ENCODE data around the gene JMJD8. TPM values are rescaled to one million over a fixed set of nuclear protein-coding genes. Genes with fewer than 3 reads are reported as not detected.

JMJD8 gene
- total and polyA plus RNA-seq, 10 of the 15 experiments (the other 5 are each of a cell fraction or from before 2014, with no cell fraction given) = 1.00 to 50.4 (median 30.7) TPM

DNA sequence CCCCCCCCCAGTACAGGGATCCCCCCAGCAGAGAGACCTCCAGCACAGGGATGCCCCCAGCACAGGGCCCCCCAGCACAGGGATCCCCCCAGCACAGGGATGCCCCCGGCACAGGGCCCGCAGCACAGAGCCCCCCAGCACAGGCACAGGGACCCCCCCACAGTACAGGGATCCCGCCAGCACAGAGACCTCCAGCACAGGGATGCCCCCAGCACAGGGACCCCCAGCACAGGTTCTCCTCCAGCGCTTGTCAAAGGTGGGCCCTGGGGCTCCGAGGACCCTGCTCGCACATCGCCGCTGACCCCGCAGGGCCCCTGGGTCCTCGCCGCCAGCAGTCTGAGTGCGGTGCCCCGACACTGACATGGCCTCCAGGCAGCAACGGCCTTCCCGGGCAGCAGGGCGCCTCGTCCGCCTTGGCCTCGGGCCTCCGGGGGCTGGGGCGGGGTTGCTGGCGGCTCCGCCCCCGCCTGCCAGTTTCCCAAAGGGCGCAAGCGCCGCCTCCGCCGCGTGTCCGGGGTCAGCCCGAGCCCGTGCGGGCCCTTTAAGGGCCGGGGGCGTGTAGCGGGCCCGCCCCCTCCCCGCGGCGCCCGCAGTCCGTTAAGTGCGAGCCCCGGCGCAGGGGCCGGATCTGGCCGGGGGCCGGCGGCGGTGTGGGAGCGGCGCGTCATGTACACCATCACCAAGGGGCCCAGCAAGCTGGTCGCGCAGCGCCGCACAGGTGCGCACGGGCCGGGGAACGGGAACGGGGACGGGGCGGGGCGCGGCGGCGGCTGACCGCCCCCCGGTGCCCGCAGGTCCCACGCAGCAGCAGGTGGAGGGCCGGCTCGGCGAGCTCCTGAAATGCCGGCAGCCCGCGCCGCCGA, 42.6 kb downstream of the JMJD8 start, which contains the start of gene MCRIP2 (continued):
- TF ChIP-seq ZNF687 (IDR thresholded peaks at IDR 0.05) = peak; percentile 39
- TF ChIP-seq, protein P1, sequence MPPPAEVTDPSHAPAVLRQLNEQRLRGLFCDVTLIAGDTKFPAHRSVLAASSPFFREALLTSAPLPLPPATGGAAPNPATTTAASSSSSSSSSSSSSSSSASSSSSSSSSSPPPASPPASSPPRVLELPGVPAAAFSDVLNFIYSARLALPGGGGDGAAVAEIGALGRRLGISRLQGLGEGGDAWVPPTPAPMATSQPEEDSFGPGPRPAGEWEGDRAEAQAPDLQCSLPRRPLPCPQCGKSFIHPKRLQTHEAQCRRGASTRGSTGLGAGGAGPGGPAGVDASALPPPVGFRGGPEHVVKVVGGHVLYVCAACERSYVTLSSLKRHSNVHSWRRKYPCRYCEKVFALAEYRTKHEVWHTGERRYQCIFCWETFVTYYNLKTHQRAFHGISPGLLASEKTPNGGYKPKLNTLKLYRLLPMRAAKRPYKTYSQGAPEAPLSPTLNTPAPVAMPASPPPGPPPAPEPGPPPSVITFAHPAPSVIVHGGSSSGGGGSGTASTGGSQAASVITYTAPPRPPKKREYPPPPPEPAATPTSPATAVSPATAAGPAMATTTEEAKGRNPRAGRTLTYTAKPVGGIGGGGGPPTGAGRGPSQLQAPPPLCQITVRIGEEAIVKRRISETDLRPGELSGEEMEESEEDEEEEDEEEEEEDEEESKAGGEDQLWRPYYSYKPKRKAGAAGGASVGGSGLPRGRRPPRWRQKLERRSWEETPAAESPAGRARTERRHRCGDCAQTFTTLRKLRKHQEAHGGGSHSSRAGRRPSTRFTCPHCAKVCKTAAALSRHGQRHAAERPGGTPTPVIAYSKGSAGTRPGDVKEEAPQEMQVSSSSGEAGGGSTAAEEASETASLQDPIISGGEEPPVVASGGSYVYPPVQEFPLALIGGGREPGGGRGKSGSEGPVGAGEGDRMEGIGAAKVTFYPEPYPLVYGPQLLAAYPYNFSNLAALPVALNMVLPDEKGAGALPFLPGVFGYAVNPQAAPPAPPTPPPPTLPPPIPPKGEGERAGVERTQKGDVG (CRISPR knock-in tag; IDR thresholded peaks at IDR 0.05) = no peak
- TF ChIP-seq PRDM15 (CRISPR knock-in tag; IDR thresholded peaks at IDR 0.05) = no peak
- TF ChIP-seq PML (IDR thresholded peaks at IDR 0.05; ENCODE audit: low read length) = no peak
- TF ChIP-seq MYB (IDR thresholded peaks at IDR 0.05; ENCODE audit: borderline replicate concordance, low read depth, low read length) = no peak
- TF ChIP-seq, protein P2, sequence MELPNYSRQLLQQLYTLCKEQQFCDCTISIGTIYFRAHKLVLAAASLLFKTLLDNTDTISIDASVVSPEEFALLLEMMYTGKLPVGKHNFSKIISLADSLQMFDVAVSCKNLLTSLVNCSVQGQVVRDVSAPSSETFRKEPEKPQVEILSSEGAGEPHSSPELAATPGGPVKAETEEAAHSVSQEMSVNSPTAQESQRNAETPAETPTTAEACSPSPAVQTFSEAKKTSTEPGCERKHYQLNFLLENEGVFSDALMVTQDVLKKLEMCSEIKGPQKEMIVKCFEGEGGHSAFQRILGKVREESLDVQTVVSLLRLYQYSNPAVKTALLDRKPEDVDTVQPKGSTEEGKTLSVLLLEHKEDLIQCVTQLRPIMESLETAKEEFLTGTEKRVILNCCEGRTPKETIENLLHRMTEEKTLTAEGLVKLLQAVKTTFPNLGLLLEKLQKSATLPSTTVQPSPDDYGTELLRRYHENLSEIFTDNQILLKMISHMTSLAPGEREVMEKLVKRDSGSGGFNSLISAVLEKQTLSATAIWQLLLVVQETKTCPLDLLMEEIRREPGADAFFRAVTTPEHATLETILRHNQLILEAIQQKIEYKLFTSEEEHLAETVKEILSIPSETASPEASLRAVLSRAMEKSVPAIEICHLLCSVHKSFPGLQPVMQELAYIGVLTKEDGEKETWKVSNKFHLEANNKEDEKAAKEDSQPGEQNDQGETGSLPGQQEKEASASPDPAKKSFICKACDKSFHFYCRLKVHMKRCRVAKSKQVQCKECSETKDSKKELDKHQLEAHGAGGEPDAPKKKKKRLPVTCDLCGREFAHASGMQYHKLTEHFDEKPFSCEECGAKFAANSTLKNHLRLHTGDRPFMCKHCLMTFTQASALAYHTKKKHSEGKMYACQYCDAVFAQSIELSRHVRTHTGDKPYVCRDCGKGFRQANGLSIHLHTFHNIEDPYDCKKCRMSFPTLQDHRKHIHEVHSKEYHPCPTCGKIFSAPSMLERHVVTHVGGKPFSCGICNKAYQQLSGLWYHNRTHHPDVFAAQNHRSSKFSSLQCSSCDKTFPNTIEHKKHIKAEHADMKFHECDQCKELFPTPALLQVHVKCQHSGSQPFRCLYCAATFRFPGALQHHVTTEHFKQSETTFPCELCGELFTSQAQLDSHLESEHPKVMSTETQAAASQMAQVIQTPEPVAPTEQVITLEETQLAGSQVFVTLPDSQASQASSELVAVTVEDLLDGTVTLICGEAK (IDR thresholded peaks at IDR 0.05; ENCODE audit: borderline replicate concordance) = no peak
- TF ChIP-seq NR2C1 (IDR thresholded peaks at IDR 0.05) = peak; percentile 51
- peak; percentile 78 to 92; a peak in 3 of 4 replicates for TF ChIP-seq BHLHE40 (IDR thresholded peaks at IDR 0.05; ENCODE audit: borderline replicate concordance in 1 of 2, low read depth in 2 of 2, low read length in 1 of 2)
- TF ChIP-seq BMI1 (IDR thresholded peaks at IDR 0.05; ENCODE audit: borderline replicate concordance) = no peak
- no peak for TF ChIP-seq SUZ12 (IDR thresholded peaks at IDR 0.05; ENCODE audit: unreplicated experiment)
- no peak for TF ChIP-seq EP300 (IDR thresholded peaks at IDR 0.05; ENCODE audit: borderline replicate concordance in 1 of 2, control insufficient read depth in 1 of 2, low read depth in 2 of 2, low read length in 2 of 2)
- TF ChIP-seq BCL11A (IDR thresholded peaks at IDR 0.05; ENCODE audit: low read depth, low read length) = no peak
